Nucleus accumbens (tissue), 56 donors: ENCODE results near the gene TNFRSF25.
A peak's percentile ranks its signal among the peaks of the same experiment; 100 is the strongest.

Experiments used
- DNase-seq, 56 donors: peaks; one replicate each; lab custom pipeline; 2025; lab: John Stamatoyannopoulos, UW

The TNFRSF25 gene

GRCh38 chr1:6471086-6471969 lies 5.4 kb upstream of the TNFRSF25 start:
- DNase-seq: no peak

GRCh38 chr1:6470132-6471085 lies 4.4 kb upstream of the TNFRSF25 start:
- DNase-seq: no peak

- DNase-seq: no peak
Measured at GRCh38 chr1:6468729-6469461, 2.9 kb upstream of the TNFRSF25 start.

GRCh38 chr1:6467744-6468688 lies 2.0 kb upstream of the TNFRSF25 start:
- no peak for DNase-seq

GRCh38 chr1:6467224-6467623 lies 1.3 kb upstream of the TNFRSF25 start:
- DNase-seq: no peak

GRCh38 chr1:6466751-6467150 lies 778 bp upstream of the TNFRSF25 start:
- DNase-seq: no peak

GRCh38 chr1:6465461-6466005 lies 440 bp downstream of the TNFRSF25 start:
- DNase-seq: no peak

- DNase-seq: no peak
Measured at GRCh38 chr1:6464915-6465314, 1.1 kb downstream of the TNFRSF25 start.

GRCh38 chr1:6464514-6464836 lies 1.5 kb downstream of the TNFRSF25 start:
- DNase-seq: peak in 2 of 56 donors; percentile 14 to 27

- DNase-seq: no peak
Measured at GRCh38 chr1:6463120-6463412, 2.9 kb downstream of the TNFRSF25 start.

GRCh38 chr1:6462412-6463119 lies 3.4 kb downstream of the TNFRSF25 start:
- DNase-seq: peak in 1 of 56 donors; percentile 10

- DNase-seq: no peak
Measured at GRCh38 chr1:6461538-6462411, 4.2 kb downstream of the TNFRSF25 start.

GRCh38 chr1:6461051-6461530 lies 4.9 kb downstream of the TNFRSF25 start:
- DNase-seq: no peak

GRCh38 chr1:6460301-6461050 lies 5.5 kb downstream of the TNFRSF25 start:
- DNase-seq: no peak

- no peak for DNase-seq
Measured at GRCh38 chr1:6459850-6460265, 6.1 kb downstream of the TNFRSF25 start.

- DNase-seq: no peak
Measured at GRCh38 chr1:6456800-6457466, 9.0 kb downstream of the TNFRSF25 start.
